NT2/D1 (cell line): ENCODE data around the gene ZNF839.

Source experiments
- SUZ12 ChIP-seq: IDR thresholded peaks from 2 replicates; pipeline ENCODE4 v1.6.1; 2011; ENCODE audit not compliant: insufficient read length, insufficient read depth; ENCODE audit errors: extremely low read depth
- YY1 ChIP-seq: IDR thresholded peaks from 2 replicates; pipeline ENCODE4 v1.6.1; 2011; ENCODE audit not compliant: insufficient read length, insufficient read depth
- ZNF274 ChIP-seq: IDR thresholded peaks from 2 replicates; pipeline ENCODE4 v1.6.1; 2011; ENCODE audit warnings: mild to moderate bottlenecking, low read depth, low read length

DNA sequence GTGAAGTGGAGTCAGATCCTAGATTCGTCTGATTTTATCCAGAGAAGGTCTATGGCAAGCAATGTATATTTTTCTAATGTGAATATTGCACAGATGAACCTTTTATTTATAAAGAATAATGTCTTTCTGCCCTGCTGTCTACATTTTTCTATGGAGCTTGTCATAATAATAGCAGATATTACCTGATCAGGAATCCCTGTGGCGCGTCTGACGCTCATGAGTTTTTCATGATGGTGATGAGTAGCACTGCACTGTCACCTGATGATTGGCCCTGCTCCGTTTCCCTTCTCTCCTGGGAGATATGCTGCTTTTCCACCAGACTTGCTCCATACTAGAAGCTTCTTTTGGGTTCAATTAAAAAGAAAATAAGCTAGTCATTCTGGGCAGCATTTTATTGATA is 22.7 kb downstream of the ZNF839 start:
- TF ChIP-seq ZNF274 (no peak), SUZ12 (no peak), YY1 (no peak)
